ENCODE results near the gene RFLNA.

- TF ChIP-seq POLR2A (IDR thresholded peaks at IDR 0.05) (no peak), CTCF (IDR thresholded peaks at IDR 0.05) (no peak)
Observed at GRCh38 chr12:124312601-124313000, 17.7 kb downstream of the RFLNA start.
